Subcutaneous abdominal adipose tissue (tissue), 5 donors: ENCODE measurements around the gene DNM1.

Experiments used
- H3K27ac ChIP-seq: one replicate; pipeline ENCODE4 v1.7.0; 2013; ENCODE audit warnings: low read depth, mild to moderate bottlenecking, inconsistent platforms, low read length, moderate library complexity
- H3K27me3 ChIP-seq, 5 donors: one replicate each; pipeline ENCODE4 v1.7.0; 2013; ENCODE audit warnings: low read length in 5 of 5, inconsistent platforms in 1 of 5; ENCODE audit not compliant: control insufficient read depth in 5 of 5, insufficient read depth in 4 of 5
- H3K36me3 ChIP-seq, 5 donors: one replicate each; pipeline ENCODE4 v1.7.0; 2013; ENCODE audit warnings: low read length in 5 of 5; ENCODE audit not compliant: control insufficient read depth in 5 of 5, insufficient read depth in 5 of 5
- H3K4me1 ChIP-seq, 5 donors: one replicate each; pipeline ENCODE4 v1.7.0; 2013; ENCODE audit warnings: low read length in 5 of 5, mild to moderate bottlenecking in 3 of 5, moderate library complexity in 1 of 5; ENCODE audit not compliant: control insufficient read depth in 5 of 5, insufficient read depth in 5 of 5
- H3K4me3 ChIP-seq, 5 donors: one replicate each; pipeline ENCODE4 v1.7.0; 2013; ENCODE audit warnings: low read length in 5 of 5, low read depth in 1 of 5
- H3K9ac ChIP-seq, 5 donors: one replicate each; pipeline ENCODE4 v1.7.0; 2013; ENCODE audit warnings: low read length in 5 of 5, mild to moderate bottlenecking in 4 of 5, moderate library complexity in 3 of 5
- H3K9me3 ChIP-seq, 5 donors: one replicate each; pipeline ENCODE4 v1.7.0; 2013; ENCODE audit warnings: low read length in 5 of 5; ENCODE audit not compliant: control insufficient read depth in 5 of 5
- donor health status: healthy.
- donor health status: healthy.
- donor health status: healthy.
- donor health status: healthy.
- donor health status: healthy.

DNM1 gene

GRCh38 chr9:128163027-128163515, 40.1 kb upstream of the DNM1 start:
- Histone ChIP-seq H3K36me3 (peaks cover 0 to 50% (median 42%) of the 10 kb centered on the region in 5 donors), H3K9me3 (no peaks in the 10 kb centered on the region), H3K4me1 (peaks cover 4 to 29% (median 25%) of the 10 kb centered on the region in 5 donors), H3K9ac (no peak overlapping the region), H3K27ac (no peak overlapping the region), H3K4me3 (no peak overlapping the region), H3K27me3 (no peaks in the 10 kb centered on the region)

DNA sequence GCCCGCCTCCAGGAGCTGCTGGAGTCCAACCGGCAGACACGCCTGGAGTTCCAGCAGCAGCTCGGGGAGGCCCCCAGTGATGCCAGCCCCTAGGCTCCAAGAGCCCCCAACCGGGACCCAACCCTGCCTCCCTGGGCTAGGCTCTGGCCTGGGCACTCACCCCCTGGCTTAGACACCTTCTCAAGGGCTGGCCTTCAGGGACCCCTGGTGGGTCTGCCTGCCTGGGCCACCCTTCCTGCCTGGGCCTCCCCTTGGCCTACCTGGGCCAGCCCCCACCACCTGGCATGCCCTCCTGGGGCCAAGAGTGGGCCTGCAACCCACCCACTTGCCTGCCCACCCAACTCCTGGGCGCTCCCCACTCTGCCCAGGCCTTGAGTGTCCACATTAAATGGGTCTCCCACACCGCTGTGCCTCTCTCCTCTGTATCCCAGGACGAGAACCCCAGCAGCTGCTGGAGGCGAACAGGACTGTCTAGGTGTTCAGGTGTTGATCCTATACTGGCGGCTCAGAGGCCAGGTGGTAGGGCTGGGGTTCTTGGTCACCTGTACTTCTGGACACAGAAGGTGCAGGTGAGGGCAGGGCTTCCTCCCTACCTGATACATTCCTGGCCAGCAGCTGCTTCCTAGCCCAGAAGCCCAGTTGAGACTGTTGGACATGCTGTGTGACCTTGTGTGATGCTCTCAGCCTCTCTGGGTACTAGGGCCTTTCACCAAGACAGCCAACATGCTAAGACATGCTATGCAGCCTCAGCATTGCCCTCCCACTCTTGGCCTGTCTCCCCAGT, 39.5 kb upstream of the DNM1 start:
- peaks cover 4 to 29% (median 25%) of the 10 kb centered on the region in 5 donors for H3K4me1 ChIP-seq
- no peak overlapping the region for H3K27ac ChIP-seq
- H3K9me3 ChIP-seq = no peaks in the 10 kb centered on the region
- H3K4me3 ChIP-seq = no peak overlapping the region
- peak overlapping the region in 1 of 5 donors; percentile 25 for H3K9ac ChIP-seq
- no peaks in the 10 kb centered on the region for H3K27me3 ChIP-seq
- H3K36me3 ChIP-seq = peaks cover 3 to 54% (median 46%) of the 10 kb centered on the region in 5 donors

GRCh38 chr9:128164307-128164885, 38.8 kb upstream of the DNM1 start:
- H3K4me1 ChIP-seq = peaks cover 4 to 28% (median 23%) of the 10 kb centered on the region in 5 donors
- H3K4me3 ChIP-seq = no peak overlapping the region
- H3K27ac ChIP-seq = no peak overlapping the region
- peak overlapping the region in 2 of 5 donors; percentile 10 to 25 for H3K9ac ChIP-seq
- no peaks in the 10 kb centered on the region for H3K9me3 ChIP-seq
- H3K27me3 ChIP-seq = no peaks in the 10 kb centered on the region
- peaks cover 3 to 60% (median 53%) of the 10 kb centered on the region in 5 donors for H3K36me3 ChIP-seq

DNA sequence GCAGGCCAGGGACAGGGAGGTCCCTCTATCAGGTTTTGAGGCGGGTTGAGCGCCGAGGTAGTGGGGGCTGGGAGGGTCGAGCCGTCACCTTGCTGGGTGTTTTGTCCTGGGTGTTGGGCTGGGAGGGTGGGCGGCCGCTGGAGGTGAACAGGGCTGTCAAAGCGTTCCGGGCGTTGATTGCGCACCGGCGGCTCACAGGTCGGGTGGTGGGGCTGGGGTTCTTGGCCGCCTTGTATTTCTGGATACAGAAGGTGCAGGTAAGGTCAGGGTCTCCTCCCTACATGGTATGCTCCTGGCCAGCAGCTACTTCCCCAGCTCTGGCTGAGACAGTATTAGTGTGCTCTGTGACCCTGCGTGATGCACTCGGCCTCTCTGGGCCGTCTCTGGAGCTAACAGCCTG, 37.0 kb upstream of the DNM1 start:
- Histone ChIP-seq H3K27ac (no peak overlapping the region), H3K36me3 (peaks cover 6 to 74% (median 62%) of the 10 kb centered on the region in 5 donors)

DNA sequence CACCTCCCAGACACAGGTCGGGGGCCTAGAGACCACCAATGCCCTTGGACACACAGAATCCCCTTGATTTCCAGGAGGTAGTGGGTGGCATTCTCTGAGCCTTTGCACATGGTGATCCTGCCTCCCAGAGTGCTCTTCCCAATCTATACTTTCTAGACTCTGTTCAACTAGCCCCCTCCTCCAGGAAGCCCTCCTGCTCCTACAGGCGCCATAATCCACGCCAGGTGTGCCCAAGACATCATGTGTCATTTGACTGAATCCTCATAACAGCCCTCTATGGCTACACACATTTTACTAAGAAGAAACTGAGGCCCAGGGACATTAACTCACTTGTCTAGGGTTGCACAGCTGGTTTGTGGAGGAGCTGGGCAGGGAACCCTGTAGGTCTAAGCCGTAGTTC, 36.0 kb upstream of the DNM1 start:
- Histone ChIP-seq H3K4me3 (no peak overlapping the region), H3K27ac (no peak overlapping the region), H3K27me3 (no peaks in the 10 kb centered on the region), H3K4me1 (peaks cover 0 to 5% (median 0%) of the 10 kb centered on the region in 5 donors), H3K9me3 (no peaks in the 10 kb centered on the region), H3K36me3 (peaks cover 6 to 74% (median 62%) of the 10 kb centered on the region in 5 donors), H3K9ac (no peak overlapping the region)

More for the DNA sequence above, 37.0 kb upstream of the DNM1 start:
- H3K9me3 ChIP-seq = no peaks in the 10 kb centered on the region
- H3K4me3 ChIP-seq = no peak overlapping the region
- peaks cover 0 to 14% (median 8%) of the 10 kb centered on the region in 5 donors for H3K4me1 ChIP-seq
- no peaks in the 10 kb centered on the region for H3K27me3 ChIP-seq
- no peak overlapping the region for H3K9ac ChIP-seq

DNA sequence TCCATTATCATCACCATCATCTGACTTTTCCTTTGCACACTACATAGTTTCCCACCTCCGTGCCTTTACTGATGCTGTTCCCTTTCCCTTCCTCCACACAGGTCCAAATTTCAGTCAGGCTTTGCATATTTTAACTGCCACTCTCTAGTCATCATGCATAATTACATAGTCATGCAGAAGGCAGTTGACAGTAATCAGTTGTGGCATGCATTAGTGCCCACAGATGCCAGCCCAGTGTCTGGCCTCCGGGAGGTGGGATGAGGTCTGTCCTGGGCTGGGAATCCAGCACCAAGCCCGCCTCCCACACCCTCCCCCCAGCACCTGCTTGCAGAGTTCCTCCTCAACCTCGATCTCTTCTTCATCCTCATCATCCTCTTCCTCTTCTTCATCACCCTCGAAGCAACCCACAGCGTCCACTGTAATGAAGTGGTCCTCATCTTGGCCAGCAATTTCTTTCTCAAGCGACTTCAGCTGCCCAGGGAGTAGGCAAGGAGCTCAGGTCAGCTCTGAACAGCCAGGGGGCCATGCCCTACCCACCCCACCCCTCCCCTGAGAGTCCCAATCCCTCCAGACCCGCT, 34.4 kb upstream of the DNM1 start:
- H3K36me3 ChIP-seq = peaks cover 6 to 65% (median 58%) of the 10 kb centered on the region in 5 donors
- H3K27ac ChIP-seq = no peak overlapping the region
- H3K4me3 ChIP-seq = no peak overlapping the region

GRCh38 chr9:128169492-128169891, 33.7 kb upstream of the DNM1 start:
- Histone ChIP-seq H3K9me3 (no peaks in the 10 kb centered on the region), H3K27ac (no peak overlapping the region), H3K9ac (no peak overlapping the region), H3K4me1 (no peaks in the 10 kb centered on the region), H3K27me3 (no peaks in the 10 kb centered on the region), H3K4me3 (no peak overlapping the region), H3K36me3 (peaks cover 6 to 65% (median 56%) of the 10 kb centered on the region in 5 donors)

More for the DNA sequence above, 34.4 kb upstream of the DNM1 start:
- no peak overlapping the region for H3K9ac ChIP-seq
- H3K27me3 ChIP-seq = no peaks in the 10 kb centered on the region
- H3K9me3 ChIP-seq = no peaks in the 10 kb centered on the region
- no peaks in the 10 kb centered on the region for H3K4me1 ChIP-seq

DNA sequence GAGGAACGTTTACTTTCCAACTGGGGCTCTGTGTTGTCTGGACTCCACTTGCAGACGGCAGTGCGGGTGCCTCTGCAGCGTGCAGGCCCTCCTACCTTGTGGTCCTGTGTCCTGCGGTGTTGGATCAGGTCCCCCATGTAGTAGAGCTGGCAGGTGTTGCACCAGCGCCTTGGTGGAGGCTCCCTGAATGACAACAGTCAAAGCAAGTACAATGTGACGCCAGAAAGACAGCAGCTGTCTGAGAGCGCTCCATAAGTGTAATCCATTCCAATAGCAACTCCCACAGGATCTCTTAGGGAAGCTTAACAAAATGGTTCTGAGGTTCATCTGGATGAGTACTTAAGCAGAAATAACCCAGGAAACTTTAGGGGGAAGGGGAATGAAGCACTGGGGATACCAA, 33.3 kb upstream of the DNM1 start:
- Histone ChIP-seq H3K36me3 (peaks cover 7 to 67% (median 55%) of the 10 kb centered on the region in 5 donors), H3K27ac (no peak overlapping the region), H3K27me3 (no peaks in the 10 kb centered on the region), H3K4me1 (no peaks in the 10 kb centered on the region), H3K9ac (no peak overlapping the region), H3K4me3 (no peak overlapping the region), H3K9me3 (no peaks in the 10 kb centered on the region)

DNA sequence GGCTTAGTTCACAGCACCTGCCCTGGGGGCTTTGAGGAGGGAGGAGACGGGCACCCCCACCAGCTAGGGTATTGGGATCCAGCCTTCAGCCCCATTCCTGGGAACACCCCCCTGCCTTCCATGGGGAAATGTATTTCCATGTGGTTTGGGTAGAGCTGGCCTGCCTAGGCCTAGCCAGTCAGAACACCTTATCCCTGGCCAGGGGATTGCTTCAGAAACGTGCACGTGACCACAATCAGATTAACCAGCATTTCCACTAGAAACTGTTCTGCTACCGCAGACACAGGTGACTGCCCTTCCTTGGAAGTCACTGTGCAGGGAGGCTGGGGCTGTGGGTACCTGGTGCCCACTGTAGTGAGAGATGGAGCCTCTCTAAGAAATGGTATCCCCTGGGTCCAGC, 29.1 kb upstream of the DNM1 start:
- no peaks in the 10 kb centered on the region for H3K4me1 ChIP-seq
- no peak overlapping the region for H3K27ac ChIP-seq
- H3K27me3 ChIP-seq = no peaks in the 10 kb centered on the region
- H3K4me3 ChIP-seq = no peak overlapping the region
- H3K9me3 ChIP-seq = peaks cover 0 to 5% (median 0%) of the 10 kb centered on the region in 5 donors
- no peak overlapping the region for H3K9ac ChIP-seq
- peaks cover 6 to 75% (median 64%) of the 10 kb centered on the region in 5 donors for H3K36me3 ChIP-seq

- no peak overlapping the region for H3K9ac ChIP-seq
- H3K27ac ChIP-seq = no peak overlapping the region
- no peak overlapping the region for H3K4me3 ChIP-seq
- no peaks in the 10 kb centered on the region for H3K4me1 ChIP-seq
- H3K36me3 ChIP-seq = peaks cover 4 to 75% (median 63%) of the 10 kb centered on the region in 5 donors
- no peaks in the 10 kb centered on the region for H3K27me3 ChIP-seq
- H3K9me3 ChIP-seq = peaks cover 0 to 6% (median 0%) of the 10 kb centered on the region in 5 donors
Measured at GRCh38 chr9:128175102-128175563, 28.0 kb upstream of the DNM1 start.
